Bronchial epithelial cell (primary cell): ENCODE results near the gene TRAF3IP1. TPM values are rescaled to one million over a fixed set of nuclear protein-coding genes. Genes with fewer than 3 reads are reported as not detected.
A peak's percentile ranks its signal among the peaks of the same experiment; 100 is the strongest.

Source experiments
- DNase-seq: peaks from one replicate; pipeline ENCODE4 v3.0.0-alpha.2; 2010; ENCODE audit warnings: low read depth
- FAIRE-seq: peaks from 2 replicates; lab custom pipeline; 2011; peaks lifted over from hg19 to GRCh38; lab: Jason Lieb, UNC
- H3K27me3 ChIP-seq: 2 replicates; pipeline ENCODE4 v1.5.1; 2011; ENCODE audit warnings: low read length; ENCODE audit not compliant: control insufficient read depth, insufficient read depth
- H3K36me3 ChIP-seq: 2 replicates; pipeline ENCODE4 v1.5.1; 2011; ENCODE audit warnings: low read length; ENCODE audit not compliant: control insufficient read depth, insufficient read depth
- H3K4me3 ChIP-seq: 2 replicates; pipeline ENCODE4 v1.5.1; 2011; ENCODE audit warnings: mild to moderate bottlenecking, low read depth, low read length, control low read depth
- CTCF ChIP-seq: IDR thresholded peaks from 2 replicates; pipeline ENCODE4 v1.5.1; 2011; ENCODE audit warnings: mild to moderate bottlenecking, moderate library complexity, low read length, control low read depth, inconsistent platforms; ENCODE audit not compliant: insufficient read depth, severe bottlenecking
- total RNA-seq: library from RNA; depleted of rRNA; stranded (reverse); fragments of >200 nt; gene quantifications from 2 replicates; pipeline ENCODE4 v1.2.1, GENCODE V29; 2014

The TRAF3IP1 gene
- total RNA-seq, 1 donor from 2014 or later, result 9.2 TPM

- TF ChIP-seq CTCF, result no peak
- no peak overlapping the region for H3K4me3 ChIP-seq
- H3K27me3 ChIP-seq, result no peaks in the 10 kb centered on the region
- DNase-seq (peak; percentile 40), FAIRE-seq (no peak)
- no peaks in the 10 kb centered on the region for H3K36me3 ChIP-seq
Observed at GRCh38 chr2:238290715-238291549, 29.4 kb upstream of the TRAF3IP1 start.

- no peaks in the 10 kb centered on the region for H3K27me3 ChIP-seq
- H3K36me3 ChIP-seq, result no peaks in the 10 kb centered on the region
- FAIRE-seq (no peak), DNase-seq (no peak)
- TF ChIP-seq CTCF, result no peak
- no peak overlapping the region for H3K4me3 ChIP-seq
Observed at GRCh38 chr2:238291550-238292281, 28.6 kb upstream of the TRAF3IP1 start.

- H3K27me3 ChIP-seq, result no peaks in the 10 kb centered on the region
- no peak for TF ChIP-seq CTCF
- no peaks in the 10 kb centered on the region for H3K36me3 ChIP-seq
- FAIRE-seq, result peak; percentile 40
- no peak overlapping the region for H3K4me3 ChIP-seq
- no peak for DNase-seq
Observed at GRCh38 chr2:238294046-238294392, 26.3 kb upstream of the TRAF3IP1 start.

GRCh38 chr2:238294393-238295143, 25.8 kb upstream of the TRAF3IP1 start:
- Histone ChIP-seq H3K36me3 (no peaks in the 10 kb centered on the region), H3K27me3 (no peaks in the 10 kb centered on the region), H3K4me3 (no peak overlapping the region)
- FAIRE-seq (no peak), DNase-seq (no peak)
- no peak for TF ChIP-seq CTCF

- TF ChIP-seq CTCF, result no peak
- Histone ChIP-seq H3K36me3 (no peaks in the 10 kb centered on the region), H3K27me3 (no peaks in the 10 kb centered on the region), H3K4me3 (no peak overlapping the region)
- FAIRE-seq (no peak), DNase-seq (no peak)
Observed at GRCh38 chr2:238295144-238296112, 24.9 kb upstream of the TRAF3IP1 start.
